ENCODE measurements around the gene P2RY6.

- TF ChIP-seq EZH2 (IDR thresholded peaks at IDR 0.05; ENCODE audit: insufficient read depth, poor library complexity, severe bottlenecking) (no peak), EZH2phosphoT487 (IDR thresholded peaks at IDR 0.05; ENCODE audit: insufficient read depth, low read depth) (no peak)
These were observed 61.0 kb downstream of the P2RY6 start for GRCh38 chr11:73333173-73333572.

Data from GM23248 (cell line).